ENCODE results near the gene TMA16. TPM values are rescaled to one million over a fixed set of nuclear protein-coding genes. Genes with fewer than 3 reads are reported as not detected.
"Not testable (repeated sequence)": the region's sequence is repeated elsewhere in the genome, so short reads cannot be mapped to it uniquely, and the experiment has no call there.

Gene TMA16
- polyA plus RNA-seq, 4 donors = 3.8 to 25.3 (median 10.8) TPM

GRCh38 chr4:163527172-163527571, 32.7 kb downstream of the TMA16 start:
- no peak for DNase-seq
- H3K27me3 ChIP-seq (ENCODE audit: control insufficient read depth in 3 of 3, insufficient read depth in 3 of 3, low read length in 3 of 3) = no peaks in the 10 kb centered on the region
- peaks cover 0 to 5% (median 5%) of the 10 kb centered on the region in 3 donors for H3K36me3 ChIP-seq (ENCODE audit: control insufficient read depth in 3 of 3, insufficient read depth in 2 of 3, low read depth in 1 of 3, low read length in 3 of 3)
- 79 to 92% (median 91%) methylated on average over 2 of the region's 2 CpGs for WGBS, 3 donors
- no peak overlapping the region for H3K27ac ChIP-seq (ENCODE audit: low read depth in 1 of 3, low read length in 2 of 3)
- peak; percentile 81 for FAIRE-seq
- H3K4me1 ChIP-seq (ENCODE audit: control insufficient read depth in 3 of 3, insufficient read depth in 2 of 3, low read depth in 1 of 3, low read length in 2 of 3) = no peaks in the 10 kb centered on the region
- no peak overlapping the region for H3K4me3 ChIP-seq (ENCODE audit: low read depth in 1 of 3, low read length in 3 of 3)
- no peaks in the 10 kb centered on the region for H3K9me3 ChIP-seq (ENCODE audit: control insufficient read depth in 2 of 2, insufficient read depth in 1 of 2, low read depth in 1 of 2, low read length in 1 of 2)

- Histone ChIP-seq H3K27ac (ENCODE audit: low read depth in 1 of 3, low read length in 2 of 3) (no peak overlapping the region), H3K36me3 (ENCODE audit: control insufficient read depth in 3 of 3, insufficient read depth in 2 of 3, low read depth in 1 of 3, low read length in 3 of 3) (peaks cover 0 to 5% (median 3%) of the 10 kb centered on the region in 3 donors), H3K9me3 (ENCODE audit: control insufficient read depth in 2 of 2, insufficient read depth in 1 of 2, low read depth in 1 of 2, low read length in 1 of 2) (no peaks in the 10 kb centered on the region), H3K4me1 (ENCODE audit: control insufficient read depth in 3 of 3, insufficient read depth in 2 of 3, low read depth in 1 of 3, low read length in 2 of 3) (no peaks in the 10 kb centered on the region), H3K4me3 (ENCODE audit: low read depth in 1 of 3, low read length in 3 of 3) (no peak overlapping the region), H3K27me3 (ENCODE audit: control insufficient read depth in 3 of 3, insufficient read depth in 3 of 3, low read length in 3 of 3) (no peaks in the 10 kb centered on the region)
- FAIRE-seq (no peak), DNase-seq (no peak)
- 92 to 96% (median 93%) methylated on average over 4 of the region's 4 CpGs for WGBS, 3 donors
These were observed 34.2 kb downstream of the TMA16 start for GRCh38 chr4:163528653-163529052.

DNA sequence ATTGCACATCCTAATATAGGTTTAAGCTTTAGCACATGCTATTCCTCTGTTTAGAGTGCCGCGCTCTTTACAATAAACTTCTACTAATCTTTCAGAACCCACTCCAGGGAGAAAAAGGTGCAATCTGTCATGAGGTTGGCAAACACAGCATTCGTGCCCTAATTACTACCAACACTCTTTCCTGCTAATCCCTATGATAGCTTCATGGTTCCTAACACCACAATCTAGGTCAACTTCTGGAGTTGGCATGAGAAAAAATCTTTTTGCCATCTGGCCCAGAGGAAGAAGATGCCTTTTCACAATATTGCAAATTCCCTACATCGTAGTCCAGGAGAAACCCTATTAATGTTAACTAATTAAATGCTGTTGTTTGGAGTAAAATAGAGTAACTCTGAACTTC, 39.6 kb downstream of the TMA16 start:
- WGBS, 3 donors = 84 to 95% (median 88%) methylated on average over 4 of the region's 4 CpGs
- FAIRE-seq (no peak), DNase-seq (no peak)

DNA sequence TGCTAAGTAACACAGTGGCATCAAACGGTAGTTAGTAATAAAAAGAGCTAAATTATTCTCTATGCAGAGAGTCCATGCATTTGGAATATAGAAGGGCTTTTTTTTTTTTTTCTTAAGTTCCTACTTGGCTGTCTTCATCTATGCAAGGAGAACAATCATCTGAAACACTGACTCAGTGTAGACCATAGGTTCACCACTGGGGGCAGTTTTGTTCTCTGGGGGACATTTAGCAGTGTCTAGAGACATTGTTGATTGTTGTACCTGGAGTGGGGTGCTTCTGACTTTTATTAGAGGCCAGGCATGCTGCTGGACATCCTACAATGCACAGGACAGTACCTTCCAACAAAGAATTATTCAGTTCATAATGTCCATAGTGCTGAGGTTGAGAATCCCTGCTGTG, 41.2 kb downstream of the TMA16 start:
- no peak for FAIRE-seq
- Histone ChIP-seq H3K27me3 (ENCODE audit: control insufficient read depth in 3 of 3, insufficient read depth in 3 of 3, low read length in 3 of 3) (no peaks in the 10 kb centered on the region), H3K36me3 (ENCODE audit: control insufficient read depth in 3 of 3, insufficient read depth in 2 of 3, low read depth in 1 of 3, low read length in 3 of 3) (peaks cover 0 to 1% (median 0%) of the 10 kb centered on the region in 3 donors), H3K4me3 (ENCODE audit: low read depth in 1 of 3, low read length in 3 of 3) (no peak overlapping the region), H3K27ac (ENCODE audit: low read depth in 1 of 3, low read length in 2 of 3) (no peak overlapping the region), H3K4me1 (ENCODE audit: control insufficient read depth in 3 of 3, insufficient read depth in 2 of 3, low read depth in 1 of 3, low read length in 2 of 3) (no peaks in the 10 kb centered on the region), H3K9me3 (ENCODE audit: control insufficient read depth in 2 of 2, insufficient read depth in 1 of 2, low read depth in 1 of 2, low read length in 1 of 2) (no peaks in the 10 kb centered on the region)
- no peak for DNase-seq
- WGBS, 3 donors = 81 to 91% (median 82%) methylated on average over 1 of the region's 1 CpG

More for the DNA sequence above, 39.6 kb downstream of the TMA16 start:
- Histone ChIP-seq H3K36me3 (ENCODE audit: control insufficient read depth in 3 of 3, insufficient read depth in 2 of 3, low read depth in 1 of 3, low read length in 3 of 3) (peaks cover 0 to 2% (median 0%) of the 10 kb centered on the region in 3 donors), H3K27ac (ENCODE audit: low read depth in 1 of 3, low read length in 2 of 3) (no peak overlapping the region), H3K9me3 (ENCODE audit: control insufficient read depth in 2 of 2, insufficient read depth in 1 of 2, low read depth in 1 of 2, low read length in 1 of 2) (no peaks in the 10 kb centered on the region), H3K4me1 (ENCODE audit: control insufficient read depth in 3 of 3, insufficient read depth in 2 of 3, low read depth in 1 of 3, low read length in 2 of 3) (no peaks in the 10 kb centered on the region), H3K4me3 (ENCODE audit: low read depth in 1 of 3, low read length in 3 of 3) (no peak overlapping the region), H3K27me3 (ENCODE audit: control insufficient read depth in 3 of 3, insufficient read depth in 3 of 3, low read length in 3 of 3) (no peaks in the 10 kb centered on the region)

GRCh38 chr4:163536091-163536490, 41.6 kb downstream of the TMA16 start:
- no peak overlapping the region for H3K27ac ChIP-seq (ENCODE audit: low read depth in 1 of 3, low read length in 2 of 3)
- no peaks in the 10 kb centered on the region for H3K27me3 ChIP-seq (ENCODE audit: control insufficient read depth in 3 of 3, insufficient read depth in 3 of 3, low read length in 3 of 3)
- 60 to 87% (median 81%) methylated on average over 2 of the region's 2 CpGs for WGBS, 3 donors
- FAIRE-seq (no peak), DNase-seq (no peak)
- no peaks in the 10 kb centered on the region for H3K9me3 ChIP-seq (ENCODE audit: control insufficient read depth in 2 of 2, insufficient read depth in 1 of 2, low read depth in 1 of 2, low read length in 1 of 2)
- no peaks in the 10 kb centered on the region for H3K4me1 ChIP-seq (ENCODE audit: control insufficient read depth in 3 of 3, insufficient read depth in 2 of 3, low read depth in 1 of 3, low read length in 2 of 3)
- no peak overlapping the region for H3K4me3 ChIP-seq (ENCODE audit: low read depth in 1 of 3, low read length in 3 of 3)
- peaks cover 0 to 3% (median 0%) of the 10 kb centered on the region in 3 donors for H3K36me3 ChIP-seq (ENCODE audit: control insufficient read depth in 3 of 3, insufficient read depth in 2 of 3, low read depth in 1 of 3, low read length in 3 of 3)

GRCh38 chr4:163537114-163537513, 42.6 kb downstream of the TMA16 start:
- DNase-seq (no peak), FAIRE-seq (no peak)
- H3K36me3 ChIP-seq (ENCODE audit: control insufficient read depth in 3 of 3, insufficient read depth in 2 of 3, low read depth in 1 of 3, low read length in 3 of 3) = peaks cover 0 to 3% (median 0%) of the 10 kb centered on the region in 3 donors
- H3K9me3 ChIP-seq (ENCODE audit: control insufficient read depth in 2 of 2, insufficient read depth in 1 of 2, low read depth in 1 of 2, low read length in 1 of 2) = no peaks in the 10 kb centered on the region
- 90 to 97% (median 91%) methylated on average over 3 of the region's 3 CpGs for WGBS, 3 donors
- H3K4me3 ChIP-seq (ENCODE audit: low read depth in 1 of 3, low read length in 3 of 3) = no peak overlapping the region
- no peaks in the 10 kb centered on the region for H3K27me3 ChIP-seq (ENCODE audit: control insufficient read depth in 3 of 3, insufficient read depth in 3 of 3, low read length in 3 of 3)
- no peaks in the 10 kb centered on the region for H3K4me1 ChIP-seq (ENCODE audit: control insufficient read depth in 3 of 3, insufficient read depth in 2 of 3, low read depth in 1 of 3, low read length in 2 of 3)
- no peak overlapping the region for H3K27ac ChIP-seq (ENCODE audit: low read depth in 1 of 3, low read length in 2 of 3)

DNA sequence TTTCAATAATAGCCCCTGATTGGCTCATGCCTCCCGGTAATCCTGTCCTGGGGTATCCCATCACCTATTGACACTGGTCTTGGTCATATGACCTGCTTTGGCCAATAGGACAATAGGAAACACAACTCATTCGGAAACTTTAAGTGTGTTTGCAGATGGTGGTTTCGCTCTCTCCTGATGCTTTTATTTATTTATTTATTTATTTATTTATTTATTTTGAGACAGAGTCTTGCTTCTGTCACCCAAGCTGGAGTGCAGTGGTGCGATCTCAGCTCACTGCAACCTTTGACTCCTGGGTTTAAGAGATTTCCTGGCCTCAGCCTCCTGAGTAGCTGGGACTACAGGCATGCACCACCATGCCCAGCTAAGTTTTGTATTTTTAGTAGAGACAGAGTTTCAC, 44.3 kb downstream of the TMA16 start:
- not testable (repeated sequence) for H3K4me1 ChIP-seq (ENCODE audit: control insufficient read depth in 3 of 3, insufficient read depth in 2 of 3, low read depth in 1 of 3, low read length in 2 of 3); H3K4me3 ChIP-seq (ENCODE audit: low read depth in 1 of 3, low read length in 3 of 3); H3K36me3 ChIP-seq (ENCODE audit: control insufficient read depth in 3 of 3, insufficient read depth in 2 of 3, low read depth in 1 of 3, low read length in 3 of 3); FAIRE-seq; H3K9me3 ChIP-seq (ENCODE audit: control insufficient read depth in 2 of 2, insufficient read depth in 1 of 2, low read depth in 1 of 2, low read length in 1 of 2); DNase-seq; H3K27me3 ChIP-seq (ENCODE audit: control insufficient read depth in 3 of 3, insufficient read depth in 3 of 3, low read length in 3 of 3); H3K27ac ChIP-seq (ENCODE audit: low read depth in 1 of 3, low read length in 2 of 3)
- 83 to 97% (median 86%) methylated on average over 4 of the region's 4 CpGs for WGBS, 3 donors

- Histone ChIP-seq H3K4me3 (ENCODE audit: low read depth in 1 of 3, low read length in 3 of 3) (no peak overlapping the region), H3K27me3 (ENCODE audit: control insufficient read depth in 3 of 3, insufficient read depth in 3 of 3, low read length in 3 of 3) (no peaks in the 10 kb centered on the region), H3K27ac (ENCODE audit: low read depth in 1 of 3, low read length in 2 of 3) (no peak overlapping the region), H3K9me3 (ENCODE audit: control insufficient read depth in 2 of 2, insufficient read depth in 1 of 2, low read depth in 1 of 2, low read length in 1 of 2) (no peaks in the 10 kb centered on the region), H3K36me3 (ENCODE audit: control insufficient read depth in 3 of 3, insufficient read depth in 2 of 3, low read depth in 1 of 3, low read length in 3 of 3) (peaks cover 0 to 3% (median 0%) of the 10 kb centered on the region in 3 donors), H3K4me1 (ENCODE audit: control insufficient read depth in 3 of 3, insufficient read depth in 2 of 3, low read depth in 1 of 3, low read length in 2 of 3) (no peaks in the 10 kb centered on the region)
- FAIRE-seq (no peak), DNase-seq (no peak)
- WGBS, 3 donors = 93 to 95% (median 94%) methylated on average over 5 of the region's 5 CpGs
These were observed 46.0 kb downstream of the TMA16 start for GRCh38 chr4:163540448-163540847.

- Histone ChIP-seq H3K27ac (ENCODE audit: low read depth in 1 of 3, low read length in 2 of 3) (no peak overlapping the region), H3K9me3 (ENCODE audit: control insufficient read depth in 2 of 2, insufficient read depth in 1 of 2, low read depth in 1 of 2, low read length in 1 of 2) (no peaks in the 10 kb centered on the region), H3K4me3 (ENCODE audit: low read depth in 1 of 3, low read length in 3 of 3) (no peak overlapping the region), H3K4me1 (ENCODE audit: control insufficient read depth in 3 of 3, insufficient read depth in 2 of 3, low read depth in 1 of 3, low read length in 2 of 3) (no peaks in the 10 kb centered on the region), H3K27me3 (ENCODE audit: control insufficient read depth in 3 of 3, insufficient read depth in 3 of 3, low read length in 3 of 3) (no peaks in the 10 kb centered on the region), H3K36me3 (ENCODE audit: control insufficient read depth in 3 of 3, insufficient read depth in 2 of 3, low read depth in 1 of 3, low read length in 3 of 3) (peaks cover 0 to 3% (median 0%) of the 10 kb centered on the region in 3 donors)
- 65 to 96% (median 83%) methylated on average over 3 of the region's 3 CpGs for WGBS, 3 donors
- no peak for DNase-seq
- no peak for FAIRE-seq
These were observed 46.5 kb downstream of the TMA16 start for GRCh38 chr4:163540977-163541376.

All from small intestine (tissue), 7 donors.